GM19397 (cell line): ENCODE results near the gene GDI1.
"Not testable (repeated sequence)": the region's sequence is repeated elsewhere in the genome, so short reads cannot be mapped to it uniquely, and the experiment has no call there.

Source experiments
- ATAC-seq: cut with Tn5 transposase; IDR thresholded peaks from one replicate; pipeline ENCODE4 v1.9.1; 2021; ENCODE audit warnings: mild to moderate bottlenecking, moderate library complexity; ENCODE audit not compliant: unreplicated experiment

GDI1 gene

DNA sequence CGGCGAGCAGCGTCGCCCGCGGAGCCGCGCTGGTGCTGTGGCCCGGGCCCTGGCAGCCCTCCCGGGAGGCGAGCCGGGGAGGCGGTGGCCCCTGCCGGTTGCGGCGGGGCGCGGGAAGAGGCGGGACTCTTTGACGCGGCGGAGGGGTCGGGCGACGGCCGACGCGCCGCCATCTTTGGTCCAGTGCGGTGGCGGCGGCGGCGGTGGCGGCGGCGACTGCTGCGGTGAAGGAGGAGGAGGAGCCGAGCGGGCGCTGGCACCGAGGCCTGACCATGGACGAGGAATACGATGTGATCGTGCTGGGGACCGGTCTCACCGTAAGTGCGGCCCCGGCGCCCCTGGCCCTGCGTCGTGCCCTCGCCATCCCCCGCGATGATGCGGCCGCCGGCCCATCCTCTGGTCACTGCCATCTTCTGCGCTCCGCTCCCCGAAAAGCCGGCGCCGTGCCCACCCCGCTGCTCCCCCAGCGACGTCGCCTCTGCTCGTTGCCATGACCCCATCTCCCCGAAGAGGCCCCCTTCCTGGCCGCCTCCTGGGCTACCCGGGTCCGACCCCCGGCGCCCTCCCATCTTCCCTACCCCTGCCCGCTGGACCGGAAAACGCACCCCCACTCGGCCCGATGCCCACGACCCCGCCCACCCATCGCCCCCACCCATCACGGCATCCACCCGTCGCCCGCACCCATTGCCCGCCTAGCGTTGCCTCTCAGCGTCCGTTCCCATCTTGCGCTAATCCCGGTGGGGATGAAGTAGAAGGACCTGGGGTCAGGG, at the start of gene GDI1:
Gene GDI1 (plus strand): TSS at position 172 of the 770 bp plus-strand sequence. CDS start 101 bp downstream, at position 273.
- ATAC-seq: no peak

- ATAC-seq: not testable (repeated sequence)
These were observed 48.9 kb upstream of the GDI1 start for GRCh38 chrX:154388094-154388493.

- ATAC-seq: not testable (repeated sequence)
These were observed 48.3 kb upstream of the GDI1 start for GRCh38 chrX:154388649-154389048.

DNA sequence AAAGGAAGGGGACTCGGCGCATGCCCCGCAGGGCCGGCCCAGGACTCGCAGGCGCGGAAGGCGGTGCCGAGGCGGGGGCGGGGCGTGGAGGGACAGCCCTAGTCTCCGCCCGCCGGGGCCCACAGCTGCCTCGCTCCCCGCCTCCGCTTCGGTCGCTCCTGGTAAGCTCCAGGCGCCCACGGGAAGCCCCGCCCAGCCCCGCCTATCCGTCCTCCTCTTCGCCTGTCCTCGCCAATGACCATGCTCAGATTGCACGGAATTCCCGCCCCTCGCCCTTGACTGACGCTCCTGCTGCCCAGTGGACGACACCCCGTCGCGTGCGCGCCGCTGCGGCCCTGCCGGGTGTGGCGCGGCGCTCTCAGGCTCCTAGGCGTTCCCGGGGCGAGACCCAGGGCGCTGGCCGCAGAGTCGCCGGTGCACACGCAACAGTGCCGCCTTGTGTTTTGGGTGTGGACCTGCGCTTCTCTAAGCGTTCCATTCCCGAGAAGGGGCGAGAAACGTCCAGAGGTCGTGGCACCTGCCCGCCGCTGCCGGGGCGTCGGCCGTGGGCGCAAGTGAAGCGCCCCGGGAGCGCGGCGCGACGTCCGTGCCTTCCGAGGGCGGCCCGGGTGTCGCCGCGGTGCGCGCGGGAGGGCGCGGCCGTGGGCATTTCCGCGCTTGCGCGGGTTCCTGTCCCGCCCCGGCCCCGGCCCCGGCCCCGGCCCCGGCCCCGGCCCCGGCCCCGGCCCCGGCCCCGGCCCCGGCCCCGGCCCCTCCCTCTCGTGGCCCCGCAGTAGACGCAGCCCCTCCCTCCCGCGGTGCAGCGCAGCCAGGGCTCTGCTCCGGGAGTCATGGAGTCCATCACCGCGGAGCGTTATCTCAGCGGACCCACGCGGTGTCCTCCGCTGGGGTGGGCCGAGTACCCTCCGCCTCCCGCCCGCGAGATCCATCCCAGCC, 46.9 kb upstream of the GDI1 start:
- ATAC-seq: peak; percentile 72

- ATAC-seq: not testable (repeated sequence)
These were observed 40.6 kb upstream of the GDI1 start for GRCh38 chrX:154396363-154396762.

- ATAC-seq: peak; percentile 64
These were observed 39.7 kb upstream of the GDI1 start for GRCh38 chrX:154396973-154397887.

GRCh38 chrX:154397888-154398667, 38.9 kb upstream of the GDI1 start, which contains the start of gene RPL10:
TSS of gene RPL10 (plus strand) at chrX:154398377. CDS start at chrX:154398520, 143 bp downstream.
- peak; percentile 75 for ATAC-seq

DNA sequence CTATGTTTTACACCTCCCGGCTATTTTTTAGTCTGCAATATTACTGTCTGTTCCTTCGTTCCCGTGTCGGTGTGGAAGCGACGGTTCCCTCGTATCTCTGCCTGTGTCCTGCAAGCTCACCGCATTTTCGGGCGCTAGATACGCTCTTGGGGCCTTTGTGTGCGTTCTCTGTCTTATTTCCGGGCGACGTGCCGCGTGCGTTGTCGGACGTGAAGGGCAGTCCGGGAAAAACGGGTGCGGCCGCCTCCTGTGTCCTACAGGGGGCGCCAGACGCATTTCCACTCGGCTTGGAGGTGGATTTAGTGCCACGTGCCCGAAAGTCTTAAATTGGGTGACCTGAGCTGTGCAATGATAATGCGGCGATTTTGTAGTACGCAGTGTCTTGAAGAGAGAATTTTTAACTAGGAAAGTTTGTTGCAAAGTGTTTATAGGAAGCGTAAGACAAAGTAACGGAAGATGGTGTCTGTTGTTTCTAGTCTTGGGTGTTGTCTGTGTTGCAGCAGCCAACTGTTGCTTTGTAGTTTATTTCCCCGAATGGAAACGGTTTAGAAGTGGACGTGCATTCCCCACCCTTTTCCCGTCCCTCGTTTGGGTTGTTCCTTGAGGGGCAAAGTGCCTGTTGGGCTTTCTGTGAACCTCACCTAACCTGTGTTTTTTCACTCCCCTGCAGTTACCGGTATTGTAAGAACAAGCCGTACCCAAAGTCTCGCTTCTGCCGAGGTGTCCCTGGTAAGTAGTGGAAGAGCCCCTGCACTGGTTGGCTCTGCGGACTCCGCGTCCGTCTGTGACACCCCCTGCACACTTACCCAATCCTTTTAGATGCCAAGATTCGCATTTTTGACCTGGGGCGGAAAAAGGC, 38.1 kb upstream of the GDI1 start:
- ATAC-seq: peak; percentile 27

- no peak for ATAC-seq
These were observed 37.2 kb upstream of the GDI1 start for GRCh38 chrX:154399527-154400368.

GRCh38 chrX:154400369-154400817, 36.6 kb upstream of the GDI1 start:
- ATAC-seq: not testable (repeated sequence)

DNA sequence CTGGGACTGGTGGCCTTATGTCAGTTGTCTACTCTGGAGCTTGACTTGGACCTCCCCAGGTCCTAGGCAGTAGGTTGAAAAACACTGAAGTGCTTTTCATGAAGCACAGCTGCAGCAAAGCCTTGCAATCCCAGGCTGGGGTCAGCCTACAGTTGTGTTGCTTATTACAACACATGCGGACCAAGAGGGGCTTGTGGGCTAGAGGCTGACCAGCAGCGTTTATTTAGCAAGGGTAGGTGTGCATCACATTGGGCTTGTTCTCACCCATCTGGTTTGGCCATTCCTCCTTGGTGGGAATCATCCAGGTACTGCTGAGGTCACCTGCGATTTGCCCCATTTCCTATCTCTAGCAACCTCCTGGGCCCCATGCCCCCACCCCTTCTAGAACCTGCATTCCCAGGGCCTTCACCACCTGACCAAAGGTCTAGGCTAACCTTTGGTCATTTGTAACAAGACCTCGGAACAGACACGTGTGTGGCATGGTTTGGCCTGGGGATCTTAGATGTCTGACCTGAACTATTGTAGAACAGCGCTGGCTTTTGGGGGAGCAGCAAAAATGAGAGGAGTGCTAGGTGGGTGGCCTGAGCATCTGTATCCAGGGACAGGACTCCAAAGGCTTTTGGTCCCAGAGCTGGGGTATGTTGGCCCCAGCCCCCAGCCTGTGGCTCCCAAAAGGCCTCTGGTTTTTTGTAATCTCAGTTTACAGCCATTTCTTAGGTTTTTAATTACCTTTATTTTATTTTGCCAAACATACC, 35.7 kb upstream of the GDI1 start:
- ATAC-seq: no peak

DNA sequence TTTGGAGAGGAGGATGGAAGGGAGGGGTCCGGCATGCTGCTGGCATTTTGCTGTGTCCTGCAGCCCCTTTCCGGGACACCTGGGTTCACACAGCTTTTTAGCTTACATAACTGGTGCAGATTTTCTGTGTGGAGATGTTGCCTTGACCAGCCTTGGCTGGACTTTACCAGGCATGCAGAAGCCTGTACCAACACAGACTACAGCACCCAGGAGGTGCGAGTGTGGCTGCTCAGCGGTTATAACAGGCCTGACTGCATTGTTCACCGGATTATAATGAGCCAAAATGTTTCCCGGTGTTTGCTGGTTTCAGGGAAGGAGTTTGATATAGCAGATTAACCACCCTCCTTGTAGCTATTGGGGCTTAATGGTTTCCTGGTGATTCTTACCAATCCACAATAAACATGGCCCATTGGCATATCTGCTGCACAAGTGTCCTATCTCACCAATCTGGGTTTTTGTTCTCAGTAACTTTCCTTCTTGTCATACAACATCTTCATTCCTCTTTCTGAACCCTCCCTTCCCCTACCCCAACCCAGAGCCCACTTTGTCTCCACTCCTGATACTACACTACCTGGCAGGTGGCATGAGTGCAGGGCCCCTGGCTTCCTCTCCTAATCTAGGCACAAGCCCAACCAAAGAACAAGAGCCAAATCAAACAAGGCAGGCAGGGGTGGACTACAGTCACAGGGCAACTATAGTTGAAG, 34.9 kb upstream of the GDI1 start:
- no peak for ATAC-seq

DNA sequence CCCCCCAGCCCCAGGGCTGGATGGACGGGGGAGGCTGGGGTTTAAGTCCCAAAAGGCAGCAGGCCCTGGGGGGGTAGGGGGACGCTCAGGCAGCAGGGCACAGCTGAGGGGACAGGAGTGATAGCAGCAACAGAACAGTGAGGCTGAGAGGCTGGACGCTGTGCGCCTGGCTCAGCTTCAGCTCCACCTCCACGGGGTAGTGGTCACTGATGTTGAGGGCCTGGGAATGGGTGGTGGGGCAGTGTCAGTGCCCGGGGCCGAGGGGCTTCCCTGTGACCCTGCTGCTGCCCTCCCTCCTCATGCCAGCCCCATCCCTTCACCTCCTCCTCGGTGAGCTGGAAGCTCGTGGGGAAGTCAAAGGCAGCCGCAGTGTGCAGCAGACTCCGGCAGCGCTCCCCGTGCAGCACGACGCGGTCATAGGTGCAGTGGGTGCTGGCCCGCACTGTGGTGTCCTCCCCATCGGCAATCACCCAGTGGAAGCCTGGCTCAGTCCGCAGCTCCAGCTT, 34.3 kb upstream of the GDI1 start:
- no peak for ATAC-seq

GRCh38 chrX:154403192-154403591, 33.8 kb upstream of the GDI1 start:
- no peak for ATAC-seq

- ATAC-seq: no peak
These were observed 33.1 kb upstream of the GDI1 start for GRCh38 chrX:154403858-154404257.

DNA sequence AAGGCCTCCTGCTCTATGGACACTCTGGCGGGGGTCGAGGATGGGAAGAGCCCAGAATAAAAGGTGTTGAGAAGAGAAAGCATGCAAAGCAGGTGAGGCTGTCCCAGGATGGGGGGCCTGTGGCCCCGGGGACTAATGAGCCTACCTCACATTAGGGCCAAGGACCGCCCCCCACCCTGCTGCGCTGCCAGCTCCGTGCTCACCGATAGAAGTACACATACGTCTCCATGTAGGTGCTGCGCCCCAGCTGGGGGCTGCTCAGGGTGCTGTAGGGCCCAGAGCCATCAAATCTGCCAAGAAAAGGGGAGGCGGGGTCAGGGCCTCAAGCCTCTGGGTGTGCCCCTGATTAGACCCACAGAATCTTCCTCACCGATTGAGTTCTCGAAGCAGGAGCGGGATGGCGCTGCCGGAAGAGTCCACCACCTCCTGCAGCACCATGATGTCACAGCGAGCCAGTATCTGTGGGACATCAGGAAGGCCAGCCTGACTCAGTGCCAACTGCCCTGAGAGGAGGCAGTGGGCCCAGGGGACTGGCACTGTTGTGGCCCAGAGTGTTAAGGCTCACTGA, 32.2 kb upstream of the GDI1 start:
- no peak for ATAC-seq
